HG03432 (cell line): ENCODE data around the gene STYXL1.
"Not testable (repeated sequence)": the region's sequence is repeated elsewhere in the genome, so short reads cannot be mapped to it uniquely, and the experiment has no call there.

Experiments
- ATAC-seq: cut with Tn5 transposase; IDR thresholded peaks from one replicate; pipeline ENCODE4 v1.9.1; 2021; ENCODE audit warnings: mild to moderate bottlenecking, moderate library complexity; ENCODE audit not compliant: unreplicated experiment

STYXL1 gene

DNA sequence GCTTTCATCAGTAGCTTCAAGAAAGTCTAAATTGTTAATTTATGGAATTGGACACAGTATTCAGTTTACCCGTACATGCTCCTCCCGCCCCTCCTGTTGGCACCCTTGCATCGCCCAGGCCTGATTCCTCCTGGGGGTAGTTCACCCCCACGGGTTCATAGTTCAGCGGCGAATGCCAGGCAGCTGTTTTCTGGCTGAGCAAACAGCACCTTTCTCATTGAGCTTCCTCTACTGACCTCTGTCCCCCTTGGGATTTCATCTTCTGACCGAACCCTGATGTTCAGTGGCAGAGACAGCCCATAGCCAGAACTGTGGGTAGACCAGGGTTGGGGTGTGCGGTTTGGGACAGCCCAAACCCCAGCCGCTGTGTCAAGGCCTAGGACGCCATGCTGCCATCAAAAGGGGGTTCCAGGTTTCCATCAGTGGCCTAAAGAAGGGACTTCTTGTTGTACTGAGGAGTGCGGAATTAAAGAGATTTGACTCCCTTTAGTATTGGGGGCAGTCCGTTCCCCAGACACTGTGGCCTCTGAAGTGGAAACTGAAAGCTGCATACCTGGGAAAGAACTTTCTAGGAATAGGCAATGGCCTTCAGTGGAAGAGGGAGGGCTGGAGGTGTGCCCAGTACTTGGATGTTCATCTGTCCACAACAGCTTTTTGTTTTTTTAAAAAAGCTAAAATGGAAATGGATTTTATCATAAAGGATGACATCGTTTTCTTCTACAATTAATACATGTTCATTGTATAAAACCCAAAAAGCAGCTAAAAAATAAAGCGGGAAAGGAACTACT is 19.1 kb upstream of the STYXL1 start:
- no peak for ATAC-seq

DNA sequence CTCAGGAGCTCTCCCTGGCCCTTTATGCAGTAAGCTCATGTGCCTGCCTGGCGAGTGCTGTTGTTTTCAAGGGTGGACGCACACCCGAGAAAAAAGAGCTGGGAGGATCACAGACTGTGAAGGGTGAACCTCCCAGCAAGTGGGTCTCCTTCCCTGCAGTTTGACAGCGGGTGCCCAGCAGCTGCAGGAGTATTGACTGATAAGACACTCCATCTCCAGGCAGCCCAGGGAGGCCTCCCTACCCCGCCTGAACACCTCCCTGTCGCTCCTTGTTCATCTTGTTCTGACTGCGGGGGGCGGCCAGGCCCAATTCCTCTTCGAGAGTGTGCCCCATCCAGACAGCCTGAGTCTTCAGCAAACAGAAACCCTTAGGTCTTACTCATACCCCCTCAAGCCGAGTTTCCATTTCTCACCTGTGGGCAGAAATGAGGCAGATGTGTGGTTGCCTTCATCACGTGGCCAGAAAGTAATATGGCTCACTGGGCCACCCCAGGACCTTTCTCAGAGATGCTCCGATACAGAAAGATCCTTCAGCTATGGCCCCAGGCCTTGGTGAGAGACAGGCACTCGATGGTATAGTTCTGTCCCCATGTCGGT is 17.3 kb upstream of the STYXL1 start:
- ATAC-seq = no peak

DNA sequence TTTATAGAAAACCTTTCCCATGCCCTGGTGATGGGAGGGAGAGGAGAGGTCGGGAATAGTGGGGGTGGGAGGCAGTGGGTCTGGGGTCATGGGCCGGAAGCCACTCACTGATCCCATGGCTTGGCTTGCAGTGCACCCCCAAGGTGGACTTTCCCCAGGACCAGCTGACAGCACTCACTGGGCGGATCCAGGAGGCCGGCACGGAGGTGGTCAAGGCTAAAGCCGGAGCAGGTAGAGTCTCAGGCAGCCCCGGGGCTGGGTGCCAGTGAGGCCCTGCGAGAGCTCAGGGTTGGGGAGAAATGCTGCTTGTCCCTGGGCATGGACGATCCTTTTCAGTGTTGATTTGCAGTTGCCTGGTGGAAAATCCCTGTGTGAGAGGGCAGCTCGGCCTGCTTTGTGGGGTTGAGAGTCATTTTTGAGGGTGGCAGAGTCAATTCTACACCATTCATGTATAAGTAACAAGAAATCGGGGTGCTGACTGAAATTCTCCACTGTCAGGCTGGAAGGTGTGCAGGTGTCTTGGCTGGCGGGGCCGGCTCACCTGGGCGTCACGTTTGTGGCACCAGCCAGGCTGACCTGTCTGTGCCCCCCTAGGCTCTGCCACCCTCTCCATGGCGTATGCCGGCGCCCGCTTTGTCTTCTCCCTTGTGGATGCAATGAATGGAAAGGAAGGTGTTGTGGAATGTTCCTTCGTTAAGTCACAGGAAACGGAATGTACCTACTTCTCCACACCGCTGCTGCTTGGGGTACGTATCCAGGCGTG is 16.6 kb upstream of the STYXL1 start:
- ATAC-seq = no peak

DNA sequence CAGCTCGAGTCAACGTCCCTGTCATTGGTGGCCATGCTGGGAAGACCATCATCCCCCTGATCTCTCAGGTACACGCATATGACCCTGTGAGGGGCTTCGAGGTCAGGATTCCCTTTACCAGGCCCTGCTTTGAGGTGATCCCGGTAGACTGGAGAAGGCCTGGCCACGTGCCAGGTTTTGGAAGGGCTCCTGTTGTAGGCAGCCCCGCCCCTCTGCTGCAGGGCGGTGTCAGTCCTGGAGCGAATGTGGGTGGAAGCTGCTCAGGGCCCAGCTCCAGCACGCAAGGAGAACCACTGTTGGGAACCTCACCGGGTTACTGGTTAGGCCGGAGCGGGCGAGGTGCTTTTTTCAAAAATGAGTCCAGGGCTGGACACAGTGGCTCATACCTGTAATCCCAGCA is 15.7 kb upstream of the STYXL1 start:
- no peak for ATAC-seq

DNA sequence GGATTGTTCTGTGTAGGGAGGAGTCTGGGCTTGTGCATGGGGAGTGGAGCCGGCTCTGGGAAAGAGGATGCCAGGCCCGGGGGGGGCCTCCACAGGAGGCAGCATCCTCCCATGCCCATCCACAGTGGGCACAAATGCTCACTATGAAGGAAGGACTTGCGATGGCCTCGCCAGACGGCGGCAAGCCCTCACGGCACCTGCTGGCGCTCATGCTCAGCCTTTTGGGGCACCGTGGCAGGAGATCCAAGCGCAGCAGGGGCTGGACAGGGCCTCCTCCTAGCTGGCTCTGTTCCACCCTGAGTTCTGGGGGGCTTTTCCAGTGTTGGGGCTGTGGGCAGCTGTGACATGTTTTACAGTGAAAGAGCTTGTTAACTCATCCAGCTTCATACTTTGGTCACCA is 15.3 kb upstream of the STYXL1 start:
- no peak for ATAC-seq

DNA sequence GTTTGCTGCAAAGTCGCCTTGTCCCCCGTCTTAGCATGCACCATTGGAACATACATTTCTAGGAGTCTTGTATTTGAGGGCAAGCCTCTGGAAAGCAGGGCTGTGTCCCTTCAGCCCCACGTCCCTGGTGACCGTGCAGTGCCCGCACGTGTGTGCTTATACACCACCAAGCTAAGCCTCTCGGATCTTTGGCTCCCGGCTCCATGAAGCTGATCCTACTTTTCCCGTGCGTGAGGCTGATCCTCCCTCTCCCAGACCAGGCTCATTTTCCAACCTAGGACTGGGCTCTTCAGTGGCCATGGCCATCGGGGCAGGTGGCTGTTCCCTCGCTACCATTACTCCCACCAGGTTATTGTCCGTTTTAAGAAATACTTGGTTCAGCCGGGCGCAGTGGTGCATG is 14.5 kb upstream of the STYXL1 start:
- ATAC-seq = no peak

DNA sequence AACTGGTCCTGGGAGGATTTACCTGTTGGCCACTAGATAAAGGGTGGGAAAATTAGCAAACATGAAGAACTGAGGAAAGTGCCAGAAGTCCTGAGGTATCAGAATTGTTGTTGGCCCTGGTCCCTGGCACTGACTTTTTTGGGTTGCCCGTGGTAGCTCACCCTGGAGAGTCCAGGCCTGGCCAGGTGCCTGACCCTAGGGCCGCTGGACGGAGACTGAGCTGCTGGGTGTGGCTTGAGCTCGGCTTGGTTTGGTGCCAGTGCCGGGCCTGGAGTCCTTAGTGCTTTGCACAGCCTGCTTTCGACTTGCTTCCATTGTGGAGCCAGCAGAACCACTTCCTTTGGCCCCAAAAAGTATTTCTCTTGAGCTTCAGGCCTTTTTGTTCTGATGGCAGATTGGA is 13.0 kb upstream of the STYXL1 start:
- ATAC-seq = no peak

DNA sequence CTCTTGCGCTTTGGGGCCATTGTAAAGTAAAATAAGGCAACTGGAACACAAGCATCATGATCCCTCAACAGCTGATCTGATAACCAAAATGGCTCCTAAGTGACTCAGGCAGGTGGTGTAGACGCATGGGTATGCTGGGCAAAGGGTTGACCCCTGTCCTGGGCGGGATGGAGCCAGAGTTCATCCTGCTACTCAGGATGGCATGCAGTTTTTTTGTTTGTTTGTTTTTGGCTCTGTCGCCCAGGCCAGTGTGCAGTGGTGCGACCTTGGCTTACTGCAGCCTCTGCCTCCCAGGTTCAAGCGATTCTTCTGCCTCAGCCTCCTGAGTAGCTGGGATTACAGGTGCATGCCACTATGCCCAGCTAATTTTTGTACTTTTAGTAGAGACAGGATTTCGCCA is 10.9 kb upstream of the STYXL1 start:
- ATAC-seq = not testable (repeated sequence)

DNA sequence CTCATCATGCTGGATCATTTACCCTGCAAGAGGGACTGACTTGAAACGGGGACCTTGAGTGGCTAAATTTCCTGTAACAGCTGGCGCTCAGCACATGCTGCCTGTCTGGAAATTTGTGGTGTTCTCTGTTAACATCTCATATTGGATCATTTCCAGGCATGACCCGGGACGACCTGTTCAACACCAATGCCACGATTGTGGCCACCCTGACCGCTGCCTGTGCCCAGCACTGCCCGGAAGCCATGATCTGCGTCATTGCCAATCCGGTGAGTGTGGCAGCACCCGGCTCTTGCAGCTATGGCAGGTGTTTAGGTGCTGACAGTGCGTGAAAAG is 10.0 kb upstream of the STYXL1 start:
- ATAC-seq = no peak

DNA sequence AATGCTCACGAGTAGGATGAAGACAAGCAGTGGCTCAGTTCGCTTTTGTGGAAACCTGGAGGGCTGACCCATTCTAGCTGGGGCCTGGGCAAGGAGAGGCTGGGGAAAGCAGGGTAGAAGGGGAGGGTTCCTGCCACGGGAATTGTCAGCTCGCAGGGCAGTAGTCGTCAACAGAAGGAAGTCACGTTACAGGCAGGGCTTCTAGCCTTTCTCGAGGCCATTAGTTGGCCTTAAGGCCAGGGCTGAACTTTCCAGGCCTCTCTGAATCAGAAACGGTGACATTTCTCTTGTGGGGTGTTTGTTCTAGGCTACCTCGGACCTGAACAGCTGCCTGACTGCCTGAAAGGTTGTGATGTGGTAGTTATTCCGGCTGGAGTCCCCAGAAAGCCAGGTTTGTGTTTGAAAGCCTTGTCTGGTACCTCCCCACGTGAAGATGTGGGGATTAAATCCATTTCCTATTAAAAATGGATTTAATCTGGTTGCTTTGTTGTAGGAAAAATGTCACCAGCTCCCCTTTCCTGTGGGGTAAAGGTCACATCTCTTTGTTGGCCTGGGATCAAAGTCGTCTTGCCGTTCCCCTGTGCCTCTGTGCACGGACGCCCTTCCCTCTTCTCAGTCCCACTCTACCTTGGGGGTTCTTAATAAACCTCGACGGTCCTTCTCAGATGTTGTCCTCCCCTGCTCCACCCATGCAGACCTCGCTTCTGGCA is 9.5 kb upstream of the STYXL1 start:
- no peak for ATAC-seq

DNA sequence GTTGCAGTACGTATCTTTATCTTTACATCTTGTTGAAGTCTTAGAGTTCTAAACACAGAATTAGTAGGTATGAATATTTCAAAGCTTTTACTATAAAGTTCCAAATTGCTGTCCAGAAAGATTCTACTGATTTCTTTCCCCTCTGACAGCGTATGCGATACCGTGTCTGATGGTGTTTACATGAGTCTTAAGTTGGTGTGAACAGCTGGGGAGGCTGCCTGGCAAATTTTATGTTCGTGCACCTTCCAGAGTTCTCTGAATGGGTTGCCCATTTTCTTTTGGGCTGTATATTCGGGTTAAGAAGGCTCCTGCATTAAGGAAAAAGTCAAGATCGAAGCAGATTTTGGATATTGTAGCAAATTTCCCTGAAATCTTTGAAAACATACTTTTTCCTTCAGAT is 8.4 kb upstream of the STYXL1 start:
- ATAC-seq = no peak

DNA sequence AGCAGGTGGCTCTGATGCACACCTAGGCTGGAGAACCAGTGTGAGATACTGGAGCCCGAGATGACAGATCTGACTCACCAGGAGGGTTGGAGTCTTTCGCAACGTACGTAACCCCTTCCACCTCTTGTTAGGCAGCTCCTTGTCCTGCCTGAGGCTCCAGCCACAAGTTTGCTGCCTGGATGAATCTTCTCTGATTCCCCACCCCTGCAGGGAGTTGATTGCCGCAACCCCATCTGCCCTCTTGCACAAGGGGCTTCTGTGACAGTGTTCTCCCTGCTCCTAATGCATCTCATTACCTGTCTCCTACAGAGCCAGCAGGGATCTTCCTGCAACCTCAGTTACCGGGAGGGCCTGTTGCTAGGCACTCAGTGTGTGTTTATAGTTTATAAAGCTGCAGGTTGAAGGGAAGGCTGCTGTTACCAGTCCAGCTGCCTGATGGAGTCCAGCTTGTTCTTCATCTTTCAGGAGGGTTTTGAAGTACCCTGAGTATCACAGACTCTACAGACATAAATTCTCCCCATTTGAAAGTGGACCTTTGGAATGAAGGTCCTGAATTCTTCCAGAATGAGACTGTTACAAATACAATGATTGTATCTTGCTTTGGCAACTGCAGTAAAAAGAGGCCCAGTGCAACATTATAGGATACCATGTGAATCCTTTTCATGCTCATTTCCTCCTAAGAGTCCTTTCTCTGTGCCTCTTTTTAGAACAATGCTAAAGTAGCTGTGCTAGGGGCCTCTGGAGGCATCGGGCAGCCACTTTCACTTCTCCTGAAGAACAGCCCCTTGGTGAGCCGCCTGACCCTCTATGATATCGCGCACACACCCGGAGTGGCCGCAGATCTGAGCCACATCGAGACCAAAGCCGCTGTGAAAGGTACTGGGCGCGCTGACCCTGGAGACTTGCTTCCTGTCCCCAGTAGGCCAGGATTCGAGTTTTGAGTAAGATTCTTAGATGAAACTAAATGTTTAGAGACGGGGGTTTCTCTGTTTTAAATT is 6.6 kb upstream of the STYXL1 start:
- ATAC-seq = no peak

DNA sequence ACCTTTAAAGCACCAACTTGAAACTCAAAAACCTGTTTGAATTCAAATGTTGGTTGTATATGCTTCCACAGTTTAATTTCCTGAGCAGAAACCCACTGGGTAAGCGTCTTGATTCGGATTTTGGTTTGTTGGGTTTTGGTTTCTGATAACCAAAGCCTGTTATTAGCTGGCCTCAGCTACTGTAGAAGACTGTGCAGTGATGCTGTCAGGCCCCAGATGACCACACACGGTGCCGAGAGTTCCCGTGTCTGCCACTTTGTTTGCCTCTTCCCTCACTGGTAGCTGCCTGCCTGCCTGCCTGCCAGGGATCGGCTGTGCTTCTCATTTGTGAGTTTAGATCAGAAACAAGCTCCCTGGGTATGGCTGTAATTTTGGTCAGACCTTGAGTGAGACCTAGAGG is 5.7 kb upstream of the STYXL1 start:
- ATAC-seq = no peak

DNA sequence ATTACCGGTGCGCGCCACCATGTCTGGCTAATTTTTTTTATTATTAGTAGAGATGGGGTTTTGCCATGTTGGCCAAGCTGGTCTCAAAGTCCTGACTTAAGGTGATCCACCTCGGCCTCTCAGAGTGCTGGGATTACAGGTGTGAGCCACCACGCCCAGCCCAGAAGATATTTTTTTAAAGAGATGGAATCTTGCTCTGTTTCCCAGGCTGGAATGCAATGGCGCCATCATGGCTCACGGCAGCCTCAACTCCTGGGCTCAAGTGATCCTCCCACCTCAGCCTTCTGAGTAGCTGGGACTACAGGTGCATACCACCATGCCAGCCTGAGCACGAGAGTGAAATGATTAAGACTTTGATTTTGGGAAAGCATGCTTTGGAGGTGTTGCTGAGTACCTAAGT is 4.9 kb upstream of the STYXL1 start:
- not testable (repeated sequence) for ATAC-seq

DNA sequence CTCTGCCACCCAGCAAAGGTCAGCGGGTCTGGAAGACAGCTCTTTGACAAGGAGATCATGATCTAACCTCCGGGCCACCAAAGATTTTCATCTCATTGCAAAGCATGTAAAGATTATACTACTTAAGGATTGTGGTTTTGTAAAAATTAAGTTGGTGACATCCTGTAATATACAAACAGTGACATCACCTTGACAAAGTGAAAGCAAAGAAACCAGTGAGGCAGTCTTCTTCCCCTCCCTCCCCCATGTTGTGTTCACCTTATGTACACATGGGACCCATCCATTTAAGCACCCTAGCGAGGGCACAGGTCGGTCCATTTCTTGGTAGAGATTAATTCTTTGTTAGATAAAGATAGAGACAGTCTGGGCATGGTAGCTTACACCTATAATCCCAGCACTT is 4.0 kb upstream of the STYXL1 start:
- no peak for ATAC-seq

DNA sequence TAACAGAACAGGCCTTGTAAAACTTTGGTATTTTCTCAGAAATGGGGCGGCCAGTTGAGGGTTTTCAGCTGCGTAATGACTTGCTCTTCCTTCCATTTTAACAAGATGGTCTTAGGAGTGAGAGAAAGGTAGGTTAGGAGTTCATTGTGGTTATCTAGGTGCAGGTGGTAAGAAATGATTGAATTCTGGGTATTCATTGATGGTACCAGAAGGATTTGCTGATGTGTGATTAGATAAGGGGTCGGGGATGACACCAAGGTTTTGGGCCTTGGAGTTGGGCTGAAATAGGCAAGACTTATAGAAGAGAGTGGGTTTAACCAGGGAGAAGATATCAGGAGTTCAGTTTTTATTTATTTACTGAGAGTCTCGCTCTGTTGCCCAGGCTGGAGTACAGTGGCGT is 2.7 kb upstream of the STYXL1 start:
- no peak for ATAC-seq

DNA sequence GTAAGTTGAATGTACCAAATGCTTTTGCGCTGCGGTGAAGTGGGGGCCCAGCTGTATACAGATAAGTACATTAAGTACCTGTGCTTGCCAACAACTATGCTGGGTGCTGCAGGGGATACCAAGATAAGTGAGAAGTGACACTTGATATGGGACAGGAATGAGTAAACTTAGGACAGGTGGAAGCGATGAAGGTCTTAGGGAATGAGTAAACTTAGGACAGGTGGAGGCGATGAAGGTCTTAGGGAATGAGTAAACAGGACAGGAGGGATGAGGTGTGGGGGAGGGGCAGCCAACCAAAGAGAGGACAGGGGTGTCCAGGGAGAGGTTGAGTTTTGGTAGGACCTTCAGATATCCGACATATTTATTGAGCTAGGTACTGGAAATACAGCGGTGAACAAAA is 1.5 kb upstream of the STYXL1 start:
- no peak for ATAC-seq

DNA sequence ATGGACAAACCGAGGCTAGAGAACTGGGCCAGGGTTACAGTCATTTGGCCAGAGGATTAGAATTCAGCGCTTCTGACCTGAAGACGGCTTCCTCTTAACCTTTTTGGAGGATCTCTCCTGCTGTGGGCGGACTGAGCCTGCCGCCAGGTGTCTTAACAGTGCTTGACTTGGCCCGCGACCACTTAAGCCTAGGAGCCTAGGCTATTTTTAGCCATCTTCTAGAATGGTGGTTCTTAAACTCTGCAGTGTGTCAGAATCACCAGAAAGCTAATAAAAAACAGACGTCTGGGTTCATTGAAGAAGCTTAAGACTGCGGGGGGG is 828 bp upstream of the STYXL1 start:
- peak; percentile 1 for ATAC-seq

DNA sequence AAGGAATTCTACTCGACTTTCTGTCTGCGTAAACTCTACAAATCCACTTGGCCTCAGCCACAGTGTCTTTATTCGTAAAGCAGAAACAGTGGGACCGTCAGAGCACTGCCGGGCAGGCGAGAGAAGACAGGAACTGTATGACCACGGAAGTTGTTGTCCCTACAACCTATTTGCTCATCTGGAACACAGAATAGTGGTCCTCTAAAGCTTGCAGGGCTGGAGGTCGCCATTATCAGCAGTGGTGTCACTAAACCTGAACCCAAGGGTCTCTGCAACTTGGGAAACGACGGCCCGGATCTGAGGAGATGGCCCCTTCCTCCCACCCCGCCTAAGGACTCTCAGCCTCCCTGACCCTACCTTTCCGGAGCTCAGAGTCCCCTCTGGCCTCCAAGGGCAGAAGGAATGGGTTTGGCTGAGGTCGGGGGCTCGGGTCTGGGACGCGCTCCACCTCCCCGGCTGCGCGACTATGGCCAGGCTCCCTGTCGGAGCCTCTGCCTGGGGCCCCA is 442 bp downstream of the STYXL1 start:
- peak; percentile 11 for ATAC-seq

DNA sequence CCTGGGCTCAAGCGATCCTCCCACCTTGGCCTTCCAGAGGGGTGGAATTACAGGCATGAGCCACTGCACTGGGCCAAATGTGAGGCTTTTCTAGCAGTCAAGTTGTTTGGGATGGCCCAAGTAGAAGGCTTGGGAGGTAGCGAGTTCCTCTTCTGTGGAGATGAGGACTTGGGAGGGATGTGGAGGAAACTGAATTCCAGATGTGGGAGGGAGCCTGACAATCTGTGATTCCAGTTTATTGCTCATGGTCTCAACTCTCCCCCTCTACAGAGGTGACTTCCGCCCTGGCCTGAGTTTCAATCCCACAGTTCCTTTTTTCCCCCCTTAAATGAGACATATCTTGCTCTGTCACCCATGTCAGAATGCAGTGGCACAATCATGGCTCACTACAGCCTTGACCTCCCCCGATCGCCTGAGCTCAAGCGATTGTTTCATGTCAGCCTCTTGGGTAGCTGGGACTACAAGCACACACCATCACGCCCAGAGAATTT is 3.4 kb downstream of the STYXL1 start:
- ATAC-seq = no peak
